K562 (cell line): ENCODE data around the gene TGOLN2. TPM values are rescaled to one million over a fixed set of nuclear protein-coding genes. Genes with fewer than 3 reads are reported as not detected.

Experiments used
- ADNP ChIP-seq: fragments of 200-800 bp; sonication (Bioruptor generic); IDR thresholded peaks from 2 replicates; pipeline ENCODE4 v1.6.1; 2016; ENCODE audit warnings: missing genetic modification characterization, missing compliant biosample characterization
- ARID3B ChIP-seq: fragments of 250-450 bp; sonication (Bioruptor Pico); IDR thresholded peaks from 2 replicates; pipeline ENCODE4 v1.4.0; 2020; ENCODE audit warnings: borderline replicate concordance
- ATF1 ChIP-seq, 2 experiments: fragments of 450-650 bp in 1 of 2; IDR thresholded peaks; 2 replicates each; pipeline ENCODE4 v1.6.1; 2016; ENCODE audit warnings: missing compliant biosample characterization in 1 of 2, missing genetic modification characterization in 1 of 2
- CCNT2 ChIP-seq: IDR thresholded peaks from 2 replicates; pipeline ENCODE4 v1.6.1; 2011; ENCODE audit warnings: borderline replicate concordance, low read depth, mild to moderate bottlenecking, moderate library complexity, mixed read lengths, low read length; ENCODE audit not compliant: insufficient read length; ENCODE audit errors: extremely low read depth
- CHD1 ChIP-seq: fragments of 200-600 bp; sonication (generic); IDR thresholded peaks from one replicate; pipeline ENCODE4 v1.6.1; 2012; ENCODE audit warnings: mild to moderate bottlenecking, moderate library complexity, low read length, inconsistent platforms
- FOSL1 ChIP-seq: fragments of 200-800 bp; sonication (Bioruptor generic); conservative IDR thresholded peaks from 2 replicates; pipeline ENCODE4 v1.6.1; 2016; ENCODE audit warnings: missing genetic modification characterization, missing compliant biosample characterization
- GATAD2A ChIP-seq: fragments of 450-650 bp; IDR thresholded peaks from 2 replicates; pipeline ENCODE4 v1.6.1; 2017
- GTF2E2 ChIP-seq: fragments of 200-800 bp; sonication (Bioruptor generic); IDR thresholded peaks from 2 replicates; pipeline ENCODE4 v1.6.1; 2016; ENCODE audit warnings: missing genetic modification characterization, missing compliant biosample characterization
- HMBOX1 ChIP-seq: sonication (generic); IDR thresholded peaks from 2 replicates; pipeline ENCODE4 v1.6.1; 2016
- KDM2B ChIP-seq: fragments of 250-450 bp; sonication (Bioruptor Pico); IDR thresholded peaks from 2 replicates; pipeline ENCODE4 v1.8.0; 2021; ENCODE audit warnings: mild to moderate bottlenecking, moderate library complexity
- KLF16 ChIP-seq: IDR thresholded peaks from 2 replicates; pipeline ENCODE4 v1.6.1; 2016; ENCODE audit warnings: antibody characterized with exemption
- MEIS2 ChIP-seq: fragments of 450-650 bp; IDR thresholded peaks from 2 replicates; pipeline ENCODE4 v1.6.1; 2014; ENCODE audit warnings: mild to moderate bottlenecking; ENCODE audit not compliant: partially characterized antibody
- TEAD4 ChIP-seq, 2 experiments: sonication (generic) in 1 of 2; formaldehyde crosslinking in 1 of 2; IDR thresholded peaks; 2 replicates each; pipeline versions ENCODE4 v1.6.1 to v1.8.0; 2012 to 2022; ENCODE audit warnings: borderline replicate concordance in 1 of 2, inconsistent platforms in 1 of 2, low read length in 1 of 2, mild to moderate bottlenecking in 1 of 2, missing genetic modification reagents in 1 of 2
- U2AF1 ChIP-seq: fragments of 200-400 bp; formaldehyde crosslinking; optimal IDR thresholded peaks from 2 replicates; pipeline ENCODE3; 2017; ENCODE audit warnings: mild to moderate bottlenecking, low read depth, low read length, moderate library complexity
- YY1 ChIP-seq, 3 experiments: IDR thresholded peaks; 2 replicates each; pipeline ENCODE4 v1.6.1; 2011; ENCODE audit warnings: low read length in 2 of 3, mild to moderate bottlenecking in 2 of 3, moderate library complexity in 2 of 3, borderline replicate concordance in 1 of 3, control low read depth in 1 of 3, low read depth in 1 of 3; ENCODE audit not compliant: insufficient read depth in 3 of 3, insufficient replicate concordance in 2 of 3, control insufficient read depth in 1 of 3, insufficient read length in 1 of 3; ENCODE audit errors: extremely low read depth in 1 of 3
- ZEB2 ChIP-seq: fragments of 450-650 bp; IDR thresholded peaks from 2 replicates; pipeline ENCODE4 v1.6.1; 2016
- ZNF165 ChIP-seq: fragments of 250-450 bp; sonication (Bioruptor Pico); IDR thresholded peaks from 2 replicates; pipeline ENCODE4 v1.4.0; 2020; ENCODE audit warnings: borderline replicate concordance
- ZNF696 ChIP-seq: fragments of 250-450 bp; sonication (Bioruptor Pico); conservative IDR thresholded peaks from 2 replicates; pipeline ENCODE4 v1.4.0; 2020; ENCODE audit warnings: mild to moderate bottlenecking, moderate library complexity
- polyA plus RNA-seq, 8 experiments: library from polyadenylated mRNA; depleted of rRNA in 4 of 8; stranded (reverse) in 5 of 8; unstranded in 3 of 8; fragments of >200 nt; fragmentation: Nextera tagmentation in 2 of 8; fragmentation: Illumina TruSeq in 1 of 8; extraction: Ambion mirVana in 2 of 8; extraction: Trizol in 1 of 8; gene quantifications; 2 replicates each; pipeline versions ENCODE4 v1.2.1 to v1.2.3, GENCODE V29; 2011 to 2014; ENCODE audit warnings: inconsistent platforms in 1 of 8, missing spikeins in 1 of 8
- total RNA-seq, 7 experiments: library from RNA; depleted of rRNA in 6 of 7; stranded (reverse); fragments of >200 nt in 6 of 7; fragmentation: Illumina TruSeq in 2 of 7; extraction: Trizol in 2 of 7; gene quantifications; 2 replicates each; pipeline versions ENCODE4 v1.2.1 to v1.2.3, GENCODE V29; 2011 to 2021; ENCODE audit warnings: low replicate concordance in 1 of 7
- TF ChIP-seq, protein P1 (sequence below): IDR thresholded peaks from 2 replicates; pipeline ENCODE4 v1.6.1; 2011; ENCODE audit warnings: borderline replicate concordance, low read depth, mild to moderate bottlenecking, moderate library complexity, low read length; ENCODE audit not compliant: insufficient read depth, poor library complexity, severe bottlenecking
- TF ChIP-seq, protein P2 (sequence below): sonication (generic); formaldehyde crosslinking; IDR thresholded peaks from 2 replicates; pipeline ENCODE4 v1.8.1; 2023; ENCODE audit warnings: mild to moderate bottlenecking, missing genetic modification reagents

The TGOLN2 gene
- total and polyA plus RNA-seq, 9 of the 15 experiments (the other 6 are each of a cell fraction or from before 2014, with no cell fraction given), result 13.0 to 66.5 (median 35.9) TPM

DNA sequence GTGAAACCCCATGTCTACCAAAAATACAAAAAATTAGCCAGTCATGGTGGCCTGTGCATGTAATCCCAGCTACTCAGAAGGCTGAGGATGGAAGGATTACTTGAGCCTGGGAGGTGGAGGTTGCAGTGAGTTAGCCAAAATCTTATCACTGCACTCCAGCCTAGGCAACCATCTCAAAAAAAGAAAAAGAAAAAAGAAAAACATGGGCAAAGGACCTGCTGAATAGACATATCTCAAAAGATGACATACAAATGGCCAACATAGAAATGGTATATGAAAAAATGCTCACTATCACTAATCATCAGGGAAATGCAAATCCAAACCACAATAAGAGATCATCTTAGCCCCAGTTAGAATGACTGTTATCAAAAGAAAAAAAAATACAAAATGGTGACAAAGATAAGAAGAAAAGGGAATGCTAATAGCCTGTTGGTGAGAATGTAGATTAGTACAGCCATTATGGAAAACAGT is 1.4 kb upstream of the TGOLN2 start (continued):
- TF ChIP-seq ARID3B (no peak), CCNT2 (peak; percentile 44), MEIS2 (peak; percentile 47), CHD1 (no peak), GATAD2A (0 out of 2 replicates have a peak, but pooled peaks have one; percentile 21), U2AF1 (no peak), ADNP (tag) (peak; percentile 55; the same call in 1 of the 2 replicates), KDM2B (CRISPR knock-in tag) (no peak), FOSL1 (tag) (peak; percentile 28; the same call in 1 of the 2 replicates), KLF16 (0 out of 2 replicates have a peak, but pooled peaks have one; percentile 17), ZNF165 (CRISPR knock-in tag) (no peak), YY1 (IDR thresholded peaks at IDR 0.05; ENCODE audit: borderline replicate concordance in 1 of 3, control insufficient read depth in 1 of 3, extremely low read depth in 1 of 3, insufficient read depth in 3 of 3, insufficient read length in 1 of 3, insufficient replicate concordance in 2 of 3, low read depth in 1 of 3, low read length in 2 of 3) (peak in 1 of 3 experiments; percentile 63), ZEB2 (peak; percentile 71), ATF1 (CRISPR knock-in tag; IDR thresholded peaks at IDR 0.05) (no peak), ATF1 (tag; IDR thresholded peaks at IDR 0.05) (peak; percentile 44), TEAD4 (IDR thresholded peaks at IDR 0.05; ENCODE audit: low read length) (peak; percentile 75), TEAD4 (CRISPR knock-in tag; IDR thresholded peaks at IDR 0.05; ENCODE audit: borderline replicate concordance) (no peak), GTF2E2 (tag) (no peak), ZNF696 (CRISPR knock-in tag) (no peak), HMBOX1 (peak; percentile 90)
- TF ChIP-seq, protein P1, sequence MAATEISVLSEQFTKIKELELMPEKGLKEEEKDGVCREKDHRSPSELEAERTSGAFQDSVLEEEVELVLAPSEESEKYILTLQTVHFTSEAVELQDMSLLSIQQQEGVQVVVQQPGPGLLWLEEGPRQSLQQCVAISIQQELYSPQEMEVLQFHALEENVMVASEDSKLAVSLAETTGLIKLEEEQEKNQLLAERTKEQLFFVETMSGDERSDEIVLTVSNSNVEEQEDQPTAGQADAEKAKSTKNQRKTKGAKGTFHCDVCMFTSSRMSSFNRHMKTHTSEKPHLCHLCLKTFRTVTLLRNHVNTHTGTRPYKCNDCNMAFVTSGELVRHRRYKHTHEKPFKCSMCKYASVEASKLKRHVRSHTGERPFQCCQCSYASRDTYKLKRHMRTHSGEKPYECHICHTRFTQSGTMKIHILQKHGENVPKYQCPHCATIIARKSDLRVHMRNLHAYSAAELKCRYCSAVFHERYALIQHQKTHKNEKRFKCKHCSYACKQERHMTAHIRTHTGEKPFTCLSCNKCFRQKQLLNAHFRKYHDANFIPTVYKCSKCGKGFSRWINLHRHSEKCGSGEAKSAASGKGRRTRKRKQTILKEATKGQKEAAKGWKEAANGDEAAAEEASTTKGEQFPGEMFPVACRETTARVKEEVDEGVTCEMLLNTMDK, result no peak
- TF ChIP-seq, protein P2, sequence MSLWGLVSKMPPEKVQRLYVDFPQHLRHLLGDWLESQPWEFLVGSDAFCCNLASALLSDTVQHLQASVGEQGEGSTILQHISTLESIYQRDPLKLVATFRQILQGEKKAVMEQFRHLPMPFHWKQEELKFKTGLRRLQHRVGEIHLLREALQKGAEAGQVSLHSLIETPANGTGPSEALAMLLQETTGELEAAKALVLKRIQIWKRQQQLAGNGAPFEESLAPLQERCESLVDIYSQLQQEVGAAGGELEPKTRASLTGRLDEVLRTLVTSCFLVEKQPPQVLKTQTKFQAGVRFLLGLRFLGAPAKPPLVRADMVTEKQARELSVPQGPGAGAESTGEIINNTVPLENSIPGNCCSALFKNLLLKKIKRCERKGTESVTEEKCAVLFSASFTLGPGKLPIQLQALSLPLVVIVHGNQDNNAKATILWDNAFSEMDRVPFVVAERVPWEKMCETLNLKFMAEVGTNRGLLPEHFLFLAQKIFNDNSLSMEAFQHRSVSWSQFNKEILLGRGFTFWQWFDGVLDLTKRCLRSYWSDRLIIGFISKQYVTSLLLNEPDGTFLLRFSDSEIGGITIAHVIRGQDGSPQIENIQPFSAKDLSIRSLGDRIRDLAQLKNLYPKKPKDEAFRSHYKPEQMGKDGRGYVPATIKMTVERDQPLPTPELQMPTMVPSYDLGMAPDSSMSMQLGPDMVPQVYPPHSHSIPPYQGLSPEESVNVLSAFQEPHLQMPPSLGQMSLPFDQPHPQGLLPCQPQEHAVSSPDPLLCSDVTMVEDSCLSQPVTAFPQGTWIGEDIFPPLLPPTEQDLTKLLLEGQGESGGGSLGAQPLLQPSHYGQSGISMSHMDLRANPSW (CRISPR knock-in tag), result no peak
